NCI-H69 (cell line): ENCODE measurements around the gene PLCL1.

Source experiments
- DNase-seq: peaks from one replicate; lab custom pipeline; 2025; lab: John Stamatoyannopoulos, UW

The PLCL1 gene

GRCh38 chr2:197804049-197804757 is at the start of gene PLCL1:
Gene PLCL1 (plus strand): TSS chr2:197804593.
- peak; percentile 95 for DNase-seq

- peak; percentile 62 for DNase-seq
Observed at GRCh38 chr2:197759013-197759412, 45.4 kb upstream of the PLCL1 start.

- no peak for DNase-seq
Observed at GRCh38 chr2:197759625-197760292, 44.6 kb upstream of the PLCL1 start.

- no peak for DNase-seq
Observed at GRCh38 chr2:197760293-197760657, 44.1 kb upstream of the PLCL1 start.

- DNase-seq: peak; percentile 20
Observed at GRCh38 chr2:197777823-197778407, 26.5 kb upstream of the PLCL1 start.

- DNase-seq: no peak
Observed at GRCh38 chr2:197779261-197779660, 25.1 kb upstream of the PLCL1 start.

GRCh38 chr2:197782126-197782525 is 22.3 kb upstream of the PLCL1 start:
- no peak for DNase-seq

- DNase-seq: no peak
Observed at GRCh38 chr2:197784956-197785941, 19.1 kb upstream of the PLCL1 start, which contains the start of gene BOLL. Gene BOLL (minus strand): TSS chr2:197785319. CDS start chr2:197781850, 3,469 bp downstream.

GRCh38 chr2:197786010-197786877 is 18.1 kb upstream of the PLCL1 start:
- peak; percentile 77 for DNase-seq

GRCh38 chr2:197793456-197793855 is 10.9 kb upstream of the PLCL1 start:
- DNase-seq: no peak

- DNase-seq: no peak
Observed at GRCh38 chr2:197795277-197795676, 9.1 kb upstream of the PLCL1 start.

GRCh38 chr2:197798187-197798586 is 6.2 kb upstream of the PLCL1 start:
- peak; percentile 61 for DNase-seq

GRCh38 chr2:197799068-197799467 is 5.3 kb upstream of the PLCL1 start:
- DNase-seq: peak; percentile 76

GRCh38 chr2:197800091-197800490 is 4.3 kb upstream of the PLCL1 start:
- DNase-seq: peak; percentile 76

GRCh38 chr2:197801033-197801432 is 3.4 kb upstream of the PLCL1 start:
- DNase-seq: no peak

GRCh38 chr2:197803033-197803444 is 1.4 kb upstream of the PLCL1 start:
- DNase-seq: peak; percentile 69

GRCh38 chr2:197804758-197805714 is 643 bp downstream of the PLCL1 start:
- peak; percentile 61 for DNase-seq

- DNase-seq: peak; percentile 48
Observed at GRCh38 chr2:197805715-197806633, 1.6 kb downstream of the PLCL1 start.

GRCh38 chr2:197809064-197809463 is 4.7 kb downstream of the PLCL1 start:
- DNase-seq: no peak
